ENCODE data around the gene MYH15. TPM values are rescaled to one million over a fixed set of nuclear protein-coding genes. Genes with fewer than 3 reads are reported as not detected.

MYH15 gene
- total and polyA plus RNA-seq, 10 of the 15 experiments (the other 5 are each of a cell fraction or from before 2014, with no cell fraction given): 0.05 to 0.27 (median 0.09) TPM; not detected in 1

- H3K4me2 ChIP-seq (ENCODE audit: control insufficient read depth, insufficient read depth): no peak overlapping the region
- H3K79me2 ChIP-seq (ENCODE audit: control insufficient read depth, insufficient read depth, low read length): no peaks in the 10 kb centered on the region
- H3K9me3 ChIP-seq (replicated peaks; ENCODE audit: control insufficient read depth, insufficient read depth, low read length): no peaks in the 10 kb centered on the region
- in situ Hi-C loops (cut with MboI): no loop called here
- peaks cover 10% of the 10 kb centered on the region for H3K4me1 ChIP-seq (ENCODE audit: control insufficient read depth, insufficient read depth, low read length)
- no peak overlapping the region for H2AFZ ChIP-seq (ENCODE audit: control insufficient read depth, low read depth, low read length)
- intact Hi-C loops (cut with micrococcal nuclease; ENCODE audit: unreplicated experiment): no loop called here
- WGBS (ENCODE audit: insufficient coverage, insufficient replicate concordance, low lambda C conversion rate, missing lambda C conversion rate): 40% methylated on average over 6 of the region's 6 CpGs
- no peaks in the 10 kb centered on the region for H3K27me3 ChIP-seq (replicated peaks in 1 of 2; ENCODE audit: control insufficient read depth in 2 of 2, insufficient read depth in 2 of 2, low read length in 1 of 2)
- TF ChIP-seq IKZF2 (IDR thresholded peaks at IDR 0.05): peak in 1 of 2 experiments; percentile 22; a peak in 1 of 4 replicates
- TF ChIP-seq ZBED1 (IDR thresholded peaks at IDR 0.05; ENCODE audit: borderline replicate concordance): no peak
- TF ChIP-seq SPI1 (IDR thresholded peaks at IDR 0.05; ENCODE audit: borderline replicate concordance, insufficient read depth, low read depth, low read length): peak; percentile 65
- DNase-seq (ENCODE audit: low read depth, low spot score) (no peak), FAIRE-seq (no peak), ATAC-seq (0 out of 3 replicates have a peak, but pooled peaks have one; percentile 21)
- BruUV-seq (replicated peaks): no TSS peak
- H4K20me1 ChIP-seq (ENCODE audit: control insufficient read depth, insufficient read depth): no peaks in the 10 kb centered on the region
- H3K9ac ChIP-seq (ENCODE audit: control insufficient read depth, insufficient read depth, low read length): no peak overlapping the region
- ChIA-PET CTCF (interaction anchor here (1.4 kb wide), 1 partner anchor 35 kb away, joined by 3 read pairs; no protein-coding TSS in a partner anchor), SMC1A (ENCODE audit: uncharacterized antibody, unreplicated experiment) (interaction anchor here (0.6 to 2.2 kb wide), 7 partner anchors 13 to 352 kb away, joined by 3 to 8 read pairs (median 5); no protein-coding TSS in a partner anchor), RAD21 (ENCODE audit: unreplicated experiment) (interaction anchor here (1.1 kb wide), 1 partner anchor 180 kb away, joined by 3 read pairs; no protein-coding TSS in a partner anchor), POLR2A (no interaction called here)
- H3K4me3 ChIP-seq: no peak overlapping the region
- H3K27ac ChIP-seq (ENCODE audit: control insufficient read depth, insufficient read depth): no peak overlapping the region
- no peaks in the 10 kb centered on the region for H3K36me3 ChIP-seq (ENCODE audit: control insufficient read depth in 2 of 2, insufficient read depth in 2 of 2, low read length in 1 of 2)
Measured at GRCh38 chr3:108345492-108346205, 164.7 kb downstream of the MYH15 start.

DNA sequence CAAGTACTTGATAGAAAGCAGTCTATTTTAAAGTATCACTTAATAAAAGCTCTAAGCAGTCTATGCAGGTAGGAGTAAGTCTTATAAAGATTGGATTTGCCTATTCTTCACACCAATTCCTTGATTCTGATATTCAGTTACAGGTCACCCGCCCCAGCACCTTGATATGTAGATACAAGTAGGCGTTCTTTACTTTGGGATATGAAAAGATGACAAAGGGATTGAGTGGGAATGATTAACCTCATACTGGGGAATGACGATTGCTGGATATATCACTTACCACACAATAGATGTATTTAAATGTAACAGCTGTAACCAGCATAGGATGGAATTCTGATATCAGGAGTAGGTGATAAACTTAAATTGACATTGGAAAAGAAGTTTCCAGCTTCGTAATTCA lies 166.9 kb downstream of the MYH15 start:
- Histone ChIP-seq H3K27me3 (replicated peaks in 1 of 2; ENCODE audit: control insufficient read depth in 2 of 2, insufficient read depth in 2 of 2, low read length in 1 of 2) (no peaks in the 10 kb centered on the region), H3K4me1 (ENCODE audit: control insufficient read depth, insufficient read depth, low read length) (peaks cover 10% of the 10 kb centered on the region), H4K20me1 (ENCODE audit: control insufficient read depth, insufficient read depth) (no peaks in the 10 kb centered on the region), H2AFZ (ENCODE audit: control insufficient read depth, low read depth, low read length) (no peak overlapping the region), H3K9ac (ENCODE audit: control insufficient read depth, insufficient read depth, low read length) (no peak overlapping the region), H3K4me3 (no peak overlapping the region), H3K27ac (ENCODE audit: control insufficient read depth, insufficient read depth) (no peak overlapping the region), H3K9me3 (replicated peaks; ENCODE audit: control insufficient read depth, insufficient read depth, low read length) (no peaks in the 10 kb centered on the region), H3K36me3 (ENCODE audit: control insufficient read depth in 2 of 2, insufficient read depth in 2 of 2, low read length in 1 of 2) (no peaks in the 10 kb centered on the region), H3K79me2 (ENCODE audit: control insufficient read depth, insufficient read depth, low read length) (no peaks in the 10 kb centered on the region), H3K4me2 (ENCODE audit: control insufficient read depth, insufficient read depth) (no peak overlapping the region)
- DNase-seq (ENCODE audit: low read depth, low spot score) (no peak), ATAC-seq (no peak), FAIRE-seq (no peak)
- RAD21 ChIA-PET (ENCODE audit: unreplicated experiment): interaction anchor here (0.9 kb wide), 1 partner anchor 123 kb away, joined by 3 read pairs; no protein-coding TSS in a partner anchor
- POLR2A ChIA-PET: interaction anchor here (0.5 kb wide), 1 partner anchor 15 kb away, joined by 3 read pairs; no protein-coding TSS in a partner anchor
- CTCF ChIA-PET: interaction anchor here (0.6 to 2.0 kb wide), 3 partner anchors 13 to 190 kb away, joined by 3 to 5 read pairs (median 5); no protein-coding TSS in a partner anchor
- intact Hi-C loops (cut with micrococcal nuclease; ENCODE audit: unreplicated experiment) (loop anchor here (5.0 kb wide), 1 partner anchor 64 kb away; no protein-coding TSS in a partner anchor), in situ Hi-C loops (cut with MboI) (no loop called here)
- no TSS peak for BruUV-seq (replicated peaks)
- SMC1A ChIA-PET (ENCODE audit: uncharacterized antibody, unreplicated experiment): interaction anchor here (0.9 to 1.6 kb wide), 3 partner anchors 51 to 364 kb away, joined by 3 to 7 read pairs (median 3); no protein-coding TSS in a partner anchor
- 55% methylated on average over 4 of the region's 4 CpGs for WGBS (ENCODE audit: insufficient coverage, insufficient replicate concordance, low lambda C conversion rate, missing lambda C conversion rate)
- TF ChIP-seq SMAD5 (IDR thresholded peaks at IDR 0.05; ENCODE audit: low read depth): no peak
- no peak for TF ChIP-seq USF2 (IDR thresholded peaks at IDR 0.05; ENCODE audit: borderline replicate concordance, low read depth, low read length)
- TF ChIP-seq SMC3 (IDR thresholded peaks at IDR 0.05; ENCODE audit: borderline replicate concordance, low read length): no peak
- TF ChIP-seq RAD51 (IDR thresholded peaks at IDR 0.05): no peak
- no peak for TF ChIP-seq PML (IDR thresholded peaks at IDR 0.05; ENCODE audit: low read length)
- TF ChIP-seq ZBED1 (IDR thresholded peaks at IDR 0.05; ENCODE audit: borderline replicate concordance): no peak
- no peak for TF ChIP-seq YBX1 (IDR thresholded peaks at IDR 0.05)
- no peak for TF ChIP-seq SIN3A (IDR thresholded peaks at IDR 0.05; ENCODE audit: low read depth, low read length)
- no peak for TF ChIP-seq BRCA1 (IDR thresholded peaks at IDR 0.05; ENCODE audit: low read depth, low read length)
- no peak for TF ChIP-seq NFIC (IDR thresholded peaks at IDR 0.05; ENCODE audit: low read depth, low read length)
- no peak for TF ChIP-seq RUNX3 (IDR thresholded peaks at IDR 0.05; ENCODE audit: low read length)
- TF ChIP-seq MYC (IDR thresholded peaks at IDR 0.05; ENCODE audit: insufficient read depth, insufficient read length, insufficient replicate concordance, low read length, severe bottlenecking): no peak
- TF ChIP-seq IKZF2 (IDR thresholded peaks at IDR 0.05): no peak

Data from GM12878 (cell line).